GM23338 (cell line): ENCODE data around the gene PTGDS. TPM values are rescaled to one million over a fixed set of nuclear protein-coding genes. Genes with fewer than 3 reads are reported as not detected.

Source experiments
- ATAC-seq: fragments of 200-7000 bp; cut with Tn5 transposase; 3 replicates; pipeline ENCODE4 v1.9.1; 2020
- DNase-seq: peaks from one replicate; pipeline ENCODE4 v3.0.0-alpha.2; 2015; ENCODE audit warnings: low spot score
- H2AFZ ChIP-seq: fragments of 200-600 bp; sonication (generic); 2 replicates; pipeline ENCODE4 v1.8.0; 2016; ENCODE audit warnings: antibody characterized with exemption, mild to moderate bottlenecking, moderate library complexity
- H3F3A ChIP-seq: fragments of 200-600 bp; sonication (generic); replicated peaks from 2 replicates; pipeline ENCODE4 v1.8.0; 2017; ENCODE audit warnings: antibody characterized with exemption, mixed run types, low read depth
- H3K27ac ChIP-seq: fragments of 200-600 bp; sonication (generic); 2 replicates; pipeline ENCODE4 v1.6.1; 2016; ENCODE audit warnings: low read depth
- H3K27me3 ChIP-seq: fragments of 200-600 bp; sonication (generic); 2 replicates; pipeline ENCODE4 v1.8.0; 2016; ENCODE audit warnings: mild to moderate bottlenecking, mixed run types, moderate library complexity; ENCODE audit not compliant: insufficient read depth
- H3K36me3 ChIP-seq: fragments of 200-600 bp; sonication (generic); 2 replicates; pipeline ENCODE4 v1.8.0; 2016; ENCODE audit warnings: mild to moderate bottlenecking; ENCODE audit not compliant: insufficient read depth
- H3K4me1 ChIP-seq: fragments of 200-600 bp; sonication (generic); 2 replicates; pipeline ENCODE4 v1.8.0; 2016; ENCODE audit warnings: mild to moderate bottlenecking, moderate library complexity; ENCODE audit not compliant: insufficient read depth
- H3K4me2 ChIP-seq: fragments of 200-600 bp; sonication (generic); 2 replicates; pipeline ENCODE4 v1.7.1; 2017; ENCODE audit warnings: mixed run types
- H3K4me3 ChIP-seq: fragments of 200-600 bp; sonication (generic); 2 replicates; pipeline ENCODE4 v1.6.1; 2016; ENCODE audit warnings: mixed run types
- H3K79me2 ChIP-seq: fragments of 200-600 bp; sonication (generic); replicated peaks from 2 replicates; pipeline ENCODE4 v1.8.0; 2017; ENCODE audit warnings: mild to moderate bottlenecking; ENCODE audit not compliant: insufficient read depth
- H3K9me2 ChIP-seq: fragments of 200-600 bp; sonication (generic); 2 replicates; pipeline ENCODE4 v1.8.0; 2017; ENCODE audit not compliant: insufficient read depth
- H4K20me1 ChIP-seq: fragments of 200-600 bp; sonication (generic); replicated peaks from 2 replicates; pipeline ENCODE4 v1.8.0; 2017; ENCODE audit warnings: mild to moderate bottlenecking; ENCODE audit not compliant: insufficient read depth
- H3K27ac Mint-ChIP-seq: 2 replicates; pipeline ENCODE4 v1.8.0; 2020; ENCODE audit warnings: inconsistent platforms, mild to moderate bottlenecking, moderate library complexity, mixed read lengths
- H3K27me3 Mint-ChIP-seq: 3 replicates; pipeline ENCODE4 v1.8.0; 2022; ENCODE audit warnings: low read depth, mild to moderate bottlenecking, moderate library complexity, mixed read lengths, inconsistent platforms; ENCODE audit not compliant: insufficient read depth, poor library complexity
- H3K36me3 Mint-ChIP-seq: 3 replicates; pipeline ENCODE4 v1.8.0; 2021; ENCODE audit warnings: low read depth, mild to moderate bottlenecking, inconsistent platforms, moderate library complexity, mixed read lengths
- H3K4me1 Mint-ChIP-seq: 3 replicates; pipeline ENCODE4 v1.8.0; 2020; ENCODE audit warnings: mild to moderate bottlenecking, inconsistent platforms, mixed read lengths
- H3K4me3 Mint-ChIP-seq: 3 replicates; pipeline ENCODE4 v1.8.0; 2021; ENCODE audit warnings: moderate library complexity, mild to moderate bottlenecking, inconsistent platforms, mixed read lengths
- H3K9me3 Mint-ChIP-seq: 3 replicates; pipeline ENCODE4 v1.8.0; 2020; ENCODE audit warnings: moderate library complexity, mild to moderate bottlenecking, inconsistent platforms, mixed read lengths
- CREB1 ChIP-seq: fragments of 250-450 bp; sonication (Bioruptor Pico); IDR thresholded peaks from 2 replicates; pipeline ENCODE4 v1.5.0; 2020; ENCODE audit warnings: low read depth, mild to moderate bottlenecking, moderate library complexity
- CTCF ChIP-seq, 2 experiments: fragments of 200-600 bp in 1 of 2; sonication (generic) in 1 of 2; conservative IDR thresholded peaks; 2 replicates each; pipeline versions ENCODE4 v1.5.1 to v1.6.1; 2016 to 2017; ENCODE audit warnings: antibody characterized with exemption in 2 of 2, low read depth in 2 of 2, mild to moderate bottlenecking in 2 of 2, moderate library complexity in 1 of 2
- ETS1 ChIP-seq: IDR thresholded peaks from 2 replicates; pipeline ENCODE4 v1.6.1; 2016; ENCODE audit warnings: antibody characterized with exemption
- EZH2phosphoT487 ChIP-seq: fragments of 200-600 bp; sonication (generic); IDR thresholded peaks from one replicate; pipeline ENCODE4 v1.8.1; 2018; ENCODE audit warnings: antibody characterized with exemption; ENCODE audit not compliant: unreplicated experiment
- JUNB ChIP-seq: IDR thresholded peaks from one replicate; pipeline ENCODE4 v1.6.1; 2016; ENCODE audit warnings: antibody characterized with exemption; ENCODE audit not compliant: unreplicated experiment
- NANOG ChIP-seq: IDR thresholded peaks from 2 replicates; pipeline ENCODE4 v1.6.1; 2016; ENCODE audit warnings: antibody characterized with exemption, borderline replicate concordance
- POLR2AphosphoS5 ChIP-seq: IDR thresholded peaks from 2 replicates; pipeline ENCODE4 v1.6.1; 2016; ENCODE audit warnings: antibody characterized with exemption, low read depth
- REST ChIP-seq: IDR thresholded peaks from one replicate; pipeline ENCODE4 v1.6.1; 2018; ENCODE audit warnings: antibody characterized with exemption; ENCODE audit not compliant: unreplicated experiment
- ZNF114 ChIP-seq: fragments of 250-450 bp; sonication (Bioruptor Pico); IDR thresholded peaks from 2 replicates; pipeline ENCODE4 v1.5.0; 2020; ENCODE audit warnings: mild to moderate bottlenecking, moderate library complexity
- ZNF462 ChIP-seq: fragments of 250-450 bp; sonication (Bioruptor Pico); IDR thresholded peaks from 2 replicates; pipeline ENCODE4 v1.5.0; 2020; ENCODE audit warnings: mild to moderate bottlenecking, moderate library complexity
- polyA plus RNA-seq: library from polyadenylated mRNA; unstranded; fragments of >200 nt; fragmentation: Nextera tagmentation; extraction: Ambion mirVana; gene quantifications from 2 replicates; pipeline ENCODE4 v1.2.1, GENCODE V29; 2016
- total RNA-seq: library from RNA; depleted of rRNA; stranded (reverse); fragments of >200 nt; shearing (Covaris generic); gene quantifications from 2 replicates; pipeline ENCODE4 v1.2.3, GENCODE V29; 2014

The PTGDS gene
- total and polyA plus RNA-seq, 2 experiments from 2014 or later: 1.9 to 3.1 TPM

- H3K4me1 Mint-ChIP-seq: peaks cover under 1% of the 10 kb centered on the region; the same call in 1 of the 3 replicates
- DNase-seq (no peak), ATAC-seq (no peak)
- no peaks in the 10 kb centered on the region for H3F3A ChIP-seq
- H3K36me3 Mint-ChIP-seq: no peaks in the 10 kb centered on the region
- no peaks in the 10 kb centered on the region for H3K27me3 ChIP-seq
- H3K4me3 Mint-ChIP-seq: no peak overlapping the region
- H3K27ac Mint-ChIP-seq: no peak overlapping the region
- H3K9me3 Mint-ChIP-seq: no peaks in the 10 kb centered on the region
- no peak overlapping the region for H3K4me3 ChIP-seq
- H3K27me3 Mint-ChIP-seq: peaks cover 6% of the 10 kb centered on the region
- H3K4me1 ChIP-seq: no peaks in the 10 kb centered on the region
- H3K36me3 ChIP-seq: no peaks in the 10 kb centered on the region
- H3K4me2 ChIP-seq: no peak overlapping the region
- H3K79me2 ChIP-seq: no peaks in the 10 kb centered on the region
- H4K20me1 ChIP-seq: no peaks in the 10 kb centered on the region
- no peak overlapping the region for H2AFZ ChIP-seq
- no peak for TF ChIP-seq ZNF462
- no peak for TF ChIP-seq EZH2phosphoT487
- no peaks in the 10 kb centered on the region for H3K9me2 ChIP-seq
- no peak overlapping the region for H3K27ac ChIP-seq
Measured at GRCh38 chr9:136972335-136972734, 5.0 kb upstream of the PTGDS start.

- no peaks in the 10 kb centered on the region for H3K9me3 Mint-ChIP-seq
- no peaks in the 10 kb centered on the region for H3K9me2 ChIP-seq
- TF ChIP-seq POLR2AphosphoS5 (no peak), ZNF114 (CRISPR knock-in tag) (no peak), REST (no peak), CTCF (conservative IDR thresholded peaks at IDR 0.05; ENCODE audit: low read depth in 2 of 2) (no peak), EZH2phosphoT487 (no peak), CREB1 (CRISPR knock-in tag) (no peak), ETS1 (no peak), NANOG (no peak), JUNB (no peak)
Measured at GRCh38 chr9:136972743-136973142, 4.6 kb upstream of the PTGDS start.

More at GRCh38 chr9:136972743-136973142, 4.6 kb upstream of the PTGDS start:
- H3K4me1 Mint-ChIP-seq: peaks cover 2% of the 10 kb centered on the region; the same call in 1 of the 3 replicates
- no peaks in the 10 kb centered on the region for H3K36me3 Mint-ChIP-seq
- H3K27me3 ChIP-seq: no peaks in the 10 kb centered on the region
- H4K20me1 ChIP-seq: no peaks in the 10 kb centered on the region
- H3K4me1 ChIP-seq: no peaks in the 10 kb centered on the region
- H3K36me3 ChIP-seq: no peaks in the 10 kb centered on the region
- H3K27ac Mint-ChIP-seq: no peak overlapping the region
- no peak overlapping the region for H3K4me3 ChIP-seq
- H3K4me2 ChIP-seq: no peak overlapping the region
- no peak overlapping the region for H3K4me3 Mint-ChIP-seq
- H3F3A ChIP-seq: no peaks in the 10 kb centered on the region
- peaks cover 7% of the 10 kb centered on the region for H3K27me3 Mint-ChIP-seq
- DNase-seq (no peak), ATAC-seq (no peak)
- H2AFZ ChIP-seq: no peak overlapping the region
- no peaks in the 10 kb centered on the region for H3K79me2 ChIP-seq
- no peak overlapping the region for H3K27ac ChIP-seq
